GM11168 (cell line): ENCODE results near the gene RERG.
"Not testable (repeated sequence)": the region's sequence is repeated elsewhere in the genome, so short reads cannot be mapped to it uniquely, and the experiment has no call there.

Experiments
- in situ Hi-C: fragments of 300-500 bp; cut with MboI; formaldehyde crosslinking; loops from one replicate; pipeline ENCODE4 v1.12.0; 2022; ENCODE audit warnings: low sequenced_read_pairs; ENCODE audit not compliant: unreplicated experiment

Gene RERG, protein sequence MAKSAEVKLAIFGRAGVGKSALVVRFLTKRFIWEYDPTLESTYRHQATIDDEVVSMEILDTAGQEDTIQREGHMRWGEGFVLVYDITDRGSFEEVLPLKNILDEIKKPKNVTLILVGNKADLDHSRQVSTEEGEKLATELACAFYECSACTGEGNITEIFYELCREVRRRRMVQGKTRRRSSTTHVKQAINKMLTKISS

DNA sequence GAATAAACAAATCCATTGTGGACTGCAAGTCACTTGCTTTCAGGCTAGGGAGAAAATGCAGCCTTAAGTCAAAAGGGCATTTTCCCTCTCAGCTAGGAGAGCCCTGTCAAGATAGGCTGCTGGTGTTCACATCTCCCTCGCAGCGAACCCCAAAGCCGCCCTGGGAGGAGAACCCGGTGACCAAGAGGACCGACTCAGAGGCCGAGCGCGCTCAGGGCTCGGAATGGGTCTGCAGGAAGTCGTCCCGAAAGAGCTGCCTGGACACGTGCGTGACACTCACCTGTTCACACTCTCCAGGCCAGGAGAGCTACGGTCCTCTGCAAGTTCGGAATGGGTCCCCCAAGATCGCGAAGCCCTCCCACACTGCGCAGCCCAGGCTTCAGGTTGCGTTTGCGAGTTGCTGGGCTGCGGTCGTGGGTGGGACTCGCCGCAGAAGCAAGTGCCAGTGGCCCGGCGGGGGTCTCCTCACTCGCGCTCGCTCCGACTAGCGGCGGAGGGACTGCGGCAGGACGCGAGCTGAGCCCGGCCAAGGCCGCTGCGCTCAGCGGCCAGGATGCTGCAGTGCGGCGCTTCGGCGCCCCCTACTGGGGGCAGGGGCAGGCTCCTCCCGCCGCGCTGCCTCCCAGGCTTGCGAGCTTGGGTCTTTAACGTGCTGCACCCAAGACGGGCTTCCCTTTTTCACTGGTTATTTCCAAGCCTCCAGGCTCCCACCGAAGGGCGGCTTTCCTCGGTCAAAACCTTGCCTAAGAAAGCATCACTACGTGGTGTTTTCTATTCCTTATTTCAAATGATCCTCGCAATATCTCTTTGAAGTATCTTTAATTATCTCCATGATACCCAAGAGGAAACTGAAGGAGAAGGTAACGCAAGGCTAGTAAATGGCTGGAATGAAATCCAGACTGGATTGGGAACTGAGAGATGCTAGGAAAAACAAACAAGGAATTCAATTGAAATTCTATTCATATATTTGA lies at the start of gene RERG:
TSS of gene RERG (minus strand) at position 503 of the 971 bp plus-strand sequence. CDS start 3,928 bp downstream, outside the sequence.
- in situ Hi-C loops: loop anchor here (25.0 kb wide), 1 partner anchor 484 kb away; no protein-coding TSS in a partner anchor

DNA sequence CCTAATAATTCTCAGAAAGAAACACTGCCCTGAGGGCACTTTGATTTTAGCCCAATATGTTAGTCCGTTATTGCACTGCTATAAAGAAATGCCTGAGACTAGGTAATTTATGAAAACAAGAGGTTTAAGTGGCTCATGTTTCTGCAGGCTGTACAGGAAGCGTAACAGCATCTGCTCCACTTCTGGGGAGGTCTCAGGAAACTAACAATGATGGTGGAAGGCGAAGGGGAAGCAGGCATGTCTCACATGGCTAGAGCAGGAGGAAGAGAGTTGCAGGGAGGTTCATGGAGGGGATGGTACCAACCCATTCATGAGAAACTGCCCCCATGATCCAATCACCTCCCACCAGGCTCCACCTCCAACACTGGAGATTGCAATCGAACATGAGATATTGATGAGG lies 49.4 kb upstream of the RERG start:
- in situ Hi-C loops: loop anchor here (25.0 kb wide), 1 partner anchor 567 kb away; no protein-coding TSS in a partner anchor

DNA sequence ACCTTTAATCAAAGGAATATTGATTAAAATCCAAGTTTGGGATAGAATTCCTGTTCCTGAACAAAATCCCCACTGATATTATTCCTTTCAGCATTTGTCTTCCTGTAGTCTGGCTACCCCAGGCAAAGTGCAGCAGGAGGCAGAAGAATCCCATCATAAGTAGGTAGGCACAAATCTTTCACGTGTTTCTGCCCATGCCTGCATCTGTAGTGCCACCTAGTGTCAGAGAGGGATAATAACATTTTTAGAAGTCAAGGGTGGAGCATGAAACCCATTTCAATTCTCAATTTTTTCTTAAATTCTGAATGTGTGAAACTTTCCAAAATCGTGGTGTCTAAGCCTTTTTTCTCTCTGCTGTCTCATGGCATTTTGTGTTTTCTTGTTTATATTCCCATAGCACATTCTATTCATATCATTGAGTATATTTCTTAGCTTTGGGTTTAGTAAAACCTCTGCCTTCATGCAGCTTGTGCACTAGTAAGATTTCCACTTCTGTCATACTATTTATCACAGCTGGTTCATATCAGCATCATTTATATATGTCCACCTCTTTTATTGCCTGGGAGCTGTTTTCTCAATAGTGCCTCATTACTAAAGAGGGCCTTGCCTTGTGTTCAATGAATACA lies 47.8 kb upstream of the RERG start:
- in situ Hi-C loops: loop anchor here (25.0 kb wide), 1 partner anchor 568 kb away; no protein-coding TSS in a partner anchor

DNA sequence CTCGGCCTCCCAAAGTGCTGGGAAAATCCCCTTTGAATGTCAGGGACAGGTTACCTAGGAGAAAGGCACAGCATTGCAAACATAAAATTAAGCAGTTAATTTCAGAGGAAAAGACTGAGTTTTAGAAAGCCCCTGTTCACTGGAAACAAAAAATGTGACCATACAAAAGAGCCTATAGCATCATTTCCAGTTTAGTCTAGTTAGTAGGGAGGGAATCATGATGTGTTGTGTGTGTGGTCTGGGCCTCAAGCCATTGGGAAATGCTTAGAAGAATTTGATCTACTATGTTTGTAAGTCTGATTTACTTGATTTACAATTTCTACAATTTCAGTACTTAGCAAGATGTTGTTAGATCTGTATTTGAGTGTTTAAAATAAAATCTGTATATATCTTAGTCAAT lies 47.1 kb upstream of the RERG start:
- in situ Hi-C loops: loop anchor here (25.0 kb wide), 1 partner anchor 569 kb away; no protein-coding TSS in a partner anchor

DNA sequence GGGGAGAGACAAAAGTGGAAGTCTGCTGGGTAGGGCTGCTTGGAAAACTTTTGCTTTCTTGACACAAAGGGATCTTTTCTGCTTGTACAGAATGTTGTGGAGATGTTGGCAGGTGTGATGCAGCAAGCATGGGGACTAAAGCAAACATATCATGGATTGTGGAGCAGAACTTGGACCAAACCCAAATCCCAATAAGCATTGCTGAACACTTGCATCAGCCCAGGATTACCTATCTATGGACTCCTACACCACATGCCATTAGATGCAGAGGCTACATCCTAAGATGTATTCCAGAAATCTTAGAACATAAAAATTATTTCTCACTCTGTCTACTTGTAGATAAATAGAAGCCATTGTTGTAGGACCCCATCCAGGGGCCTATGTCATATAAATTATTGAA lies 44.7 kb upstream of the RERG start:
- in situ Hi-C loops: loop anchor here (25.0 kb wide), 1 partner anchor 571 kb away; no protein-coding TSS in a partner anchor

DNA sequence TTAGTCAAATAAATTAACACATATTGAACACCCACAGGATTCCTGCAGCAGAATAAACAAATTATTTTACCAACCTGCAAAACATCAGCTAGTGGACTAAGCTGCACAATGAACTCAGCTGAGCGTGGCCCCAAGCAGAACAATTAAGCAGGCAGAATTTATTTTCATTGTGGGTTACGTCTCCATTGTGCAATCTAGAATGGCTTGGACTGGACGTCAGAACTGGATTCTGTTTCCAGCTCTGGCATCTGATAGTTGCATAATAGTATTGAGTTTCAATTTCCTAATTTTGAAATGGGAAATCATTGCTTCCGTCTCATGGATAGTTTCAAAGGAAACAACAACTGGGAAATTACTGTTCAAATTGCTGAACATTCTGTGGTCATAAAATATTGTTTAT lies 35.5 kb upstream of the RERG start:
- in situ Hi-C loops: loop anchor here (25.0 kb wide), 1 partner anchor 581 kb away; no protein-coding TSS in a partner anchor

DNA sequence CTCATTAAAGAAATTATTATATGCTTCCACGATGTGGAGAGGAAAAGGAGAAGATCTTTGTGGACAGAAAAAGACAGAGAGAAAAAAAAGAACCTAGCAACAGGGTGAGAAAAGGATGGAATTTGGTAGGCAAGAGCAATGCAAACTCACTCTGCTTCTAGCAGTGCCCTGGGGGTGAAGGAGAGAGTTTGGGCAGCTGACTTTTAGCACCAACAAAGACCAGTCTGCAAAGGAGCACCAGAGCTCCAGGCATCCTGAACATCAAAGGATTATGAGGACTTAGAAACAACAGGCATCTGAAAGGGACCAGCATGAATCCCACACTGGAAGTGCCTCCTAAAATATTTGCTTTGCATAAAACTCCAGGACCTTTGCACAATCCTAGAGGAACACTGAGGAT lies 32.8 kb upstream of the RERG start:
- in situ Hi-C loops: loop anchor here (25.0 kb wide), 1 partner anchor 583 kb away; no protein-coding TSS in a partner anchor

DNA sequence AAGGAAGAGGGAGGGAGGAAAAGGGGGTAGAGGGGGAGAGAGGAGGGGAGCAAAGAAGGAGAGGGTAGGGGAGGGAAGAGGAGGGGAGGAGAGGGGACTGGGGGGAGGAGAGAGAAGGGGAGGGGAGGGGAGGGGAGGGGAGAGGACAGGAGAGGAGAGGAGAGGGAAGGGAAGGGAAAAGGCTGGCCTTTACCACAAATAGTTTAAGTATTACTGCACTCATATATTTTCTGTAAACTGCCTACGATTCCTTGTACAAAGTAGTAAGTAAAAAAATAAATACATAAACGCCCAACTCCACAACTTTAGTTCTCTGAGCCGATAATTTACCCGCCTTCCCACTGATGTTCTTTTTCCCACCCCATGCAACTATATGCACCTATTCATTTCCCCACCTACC lies 23.7 kb upstream of the RERG start:
- in situ Hi-C loops: no loop called here

DNA sequence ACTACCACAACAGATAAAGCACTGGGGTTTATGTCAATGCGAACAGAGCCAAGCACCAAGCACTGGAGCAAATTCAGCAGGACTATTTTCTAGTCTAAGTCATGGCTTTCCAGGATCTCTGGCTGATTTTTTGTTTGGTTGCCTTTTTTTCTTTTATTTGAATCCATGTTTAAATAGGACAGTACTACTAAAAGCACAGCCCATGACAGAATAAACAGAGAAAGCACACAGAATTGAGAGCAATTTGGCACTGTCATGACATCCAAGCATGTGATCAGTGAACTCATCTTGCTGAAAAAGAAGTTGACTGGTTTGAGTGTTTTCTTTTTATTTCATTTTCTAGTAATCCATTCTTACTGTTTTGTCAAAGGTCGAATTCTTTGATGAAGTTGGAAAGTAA lies 23.1 kb upstream of the RERG start:
- in situ Hi-C loops: no loop called here

DNA sequence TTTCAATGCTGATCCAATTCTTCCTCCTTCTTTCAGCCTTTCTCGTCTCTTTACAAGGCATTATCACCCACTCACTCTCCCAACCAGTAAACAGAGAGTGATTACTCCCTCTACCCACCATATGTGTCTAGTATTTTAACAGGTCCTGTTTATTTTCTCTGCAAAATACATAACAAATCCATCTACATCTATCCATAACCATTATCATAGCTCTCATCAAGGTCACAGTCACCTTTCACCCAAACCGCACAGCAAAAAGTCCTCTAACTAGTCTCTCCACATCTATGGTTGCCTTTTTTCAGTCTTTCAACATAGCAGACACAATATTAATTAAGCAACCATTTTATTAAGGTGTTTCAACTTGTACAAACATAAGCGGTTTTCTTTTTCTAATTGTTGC lies 21.9 kb upstream of the RERG start:
- in situ Hi-C loops: no loop called here

DNA sequence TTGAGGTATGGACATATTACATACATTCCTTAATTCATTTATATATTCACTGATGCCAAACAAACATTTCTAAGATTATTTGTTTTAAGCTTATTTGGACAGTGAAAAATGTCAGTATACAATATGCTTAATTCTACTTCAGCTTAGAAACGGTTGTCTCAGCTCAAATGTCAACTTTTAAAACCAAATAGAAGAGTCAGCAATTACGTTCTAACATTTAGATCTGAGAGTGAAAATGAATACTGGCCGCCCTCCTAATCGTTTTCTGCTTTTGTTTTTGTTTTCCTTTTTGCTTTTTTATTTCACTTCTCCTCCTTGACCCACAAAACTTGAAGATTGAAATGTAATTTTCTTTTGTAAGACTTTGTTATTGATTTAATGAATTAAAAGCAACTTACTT lies 19.7 kb upstream of the RERG start:
- in situ Hi-C loops: no loop called here

DNA sequence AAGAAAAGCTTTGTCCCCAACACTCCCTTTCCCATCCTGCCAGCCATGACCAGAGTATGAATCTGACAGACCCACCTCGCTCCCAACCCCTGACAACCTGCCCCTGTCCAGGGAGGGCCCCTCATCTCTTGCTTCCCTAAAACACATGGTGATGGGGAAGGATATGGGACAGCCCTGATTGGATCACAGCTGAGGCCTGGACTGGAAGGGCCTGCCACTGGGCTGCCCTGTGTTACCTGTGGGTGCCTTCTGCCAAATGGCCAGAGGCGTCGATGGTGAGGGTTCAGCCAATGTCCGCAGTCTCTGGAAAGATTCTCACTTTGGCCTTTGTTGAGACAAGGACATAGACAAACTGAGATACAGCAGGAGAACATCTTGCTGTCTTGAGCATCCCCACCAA lies 13.3 kb upstream of the RERG start:
- in situ Hi-C loops: no loop called here

DNA sequence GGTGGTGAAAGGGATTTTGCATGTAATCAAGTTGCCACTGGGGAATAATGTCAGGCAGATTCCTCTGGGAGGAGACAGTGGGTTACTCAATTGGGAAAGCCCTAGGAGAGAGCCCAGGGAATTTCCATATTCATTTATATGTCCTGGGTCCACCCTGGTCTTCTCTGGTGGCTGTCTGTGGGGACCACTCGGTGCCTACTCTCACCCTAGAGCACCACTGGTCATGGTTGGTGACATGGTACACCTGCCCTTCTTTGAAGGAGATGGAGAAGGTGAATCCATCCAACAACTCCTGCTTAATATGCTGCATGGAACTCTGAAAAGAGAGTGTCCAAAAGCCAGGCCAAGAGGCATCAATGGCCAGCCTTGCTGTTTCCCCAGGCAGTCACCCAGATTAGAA lies 12.8 kb upstream of the RERG start:
- in situ Hi-C loops: no loop called here

DNA sequence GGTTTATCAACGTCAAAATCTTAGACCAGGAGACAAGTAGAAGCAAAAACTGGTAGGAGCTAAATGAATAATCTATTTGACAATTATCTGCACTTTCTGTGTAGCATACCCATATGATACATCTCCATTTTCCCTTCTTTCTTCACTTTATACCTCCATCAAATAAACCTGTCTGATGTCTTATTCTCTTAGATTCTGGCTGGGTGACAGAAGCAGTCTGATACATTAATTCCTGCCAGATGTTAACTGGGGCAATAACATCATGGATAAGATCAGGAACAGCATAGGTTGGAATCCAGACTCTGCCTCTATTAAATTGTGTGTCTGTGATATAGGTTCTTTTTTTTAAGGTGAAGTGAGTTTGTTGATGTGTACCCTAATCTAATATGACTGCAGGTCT lies 11.7 kb upstream of the RERG start:
- in situ Hi-C loops: no loop called here

DNA sequence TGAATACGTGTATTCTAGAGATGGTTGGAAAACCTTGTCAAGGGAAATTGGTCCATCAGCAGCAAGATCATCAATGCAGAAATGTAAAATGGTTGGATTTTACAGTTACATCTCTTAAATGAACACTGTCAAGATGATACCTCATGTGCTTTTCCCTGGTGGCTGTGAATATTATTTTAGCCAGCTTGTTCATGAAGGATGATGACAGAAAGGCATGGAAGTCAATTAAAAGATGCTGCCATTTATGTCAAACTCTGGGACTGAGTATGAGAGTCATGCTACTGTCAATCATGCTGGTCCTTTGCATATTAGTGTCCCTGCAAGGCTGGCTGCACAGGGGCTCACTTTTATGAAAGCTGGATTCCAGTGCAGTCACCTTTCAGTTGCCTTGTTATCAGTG lies 10.3 kb upstream of the RERG start:
- in situ Hi-C loops: no loop called here

DNA sequence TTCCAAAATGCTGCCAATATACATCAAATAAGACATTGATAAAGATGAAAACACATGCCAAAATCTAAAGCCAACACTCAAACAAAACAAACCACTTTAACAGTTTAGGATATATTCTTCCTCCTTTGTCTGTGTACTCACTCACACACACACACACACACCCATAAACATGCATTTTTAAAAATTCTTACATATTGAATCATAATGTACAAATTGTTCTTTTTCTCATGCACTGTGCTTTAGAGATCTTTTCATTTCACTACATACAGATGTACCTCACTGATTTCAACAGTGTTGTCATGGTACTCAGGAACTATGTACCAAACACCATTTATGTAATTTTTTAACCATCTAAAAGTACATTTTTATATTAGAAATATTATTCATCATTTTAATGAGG lies 9.5 kb upstream of the RERG start:
- in situ Hi-C loops: no loop called here

DNA sequence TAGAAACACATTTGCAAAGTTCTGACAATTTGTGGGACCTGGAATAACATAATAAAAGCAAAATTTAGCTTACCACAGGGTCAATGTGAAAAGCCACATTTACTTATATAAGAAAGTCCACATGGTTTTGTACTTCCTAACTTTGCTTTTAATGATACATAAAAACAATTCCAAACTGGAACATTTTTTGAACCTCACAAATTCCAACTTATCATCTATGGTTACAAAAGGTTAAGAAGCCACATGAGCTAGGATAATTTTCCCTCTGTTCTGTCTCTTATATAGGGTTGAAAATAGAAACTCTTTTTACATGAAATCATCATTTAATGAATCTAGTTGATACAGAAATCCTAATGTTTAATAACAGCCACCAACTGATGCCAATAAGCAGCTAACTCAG lies 8.9 kb upstream of the RERG start:
- in situ Hi-C loops: no loop called here

DNA sequence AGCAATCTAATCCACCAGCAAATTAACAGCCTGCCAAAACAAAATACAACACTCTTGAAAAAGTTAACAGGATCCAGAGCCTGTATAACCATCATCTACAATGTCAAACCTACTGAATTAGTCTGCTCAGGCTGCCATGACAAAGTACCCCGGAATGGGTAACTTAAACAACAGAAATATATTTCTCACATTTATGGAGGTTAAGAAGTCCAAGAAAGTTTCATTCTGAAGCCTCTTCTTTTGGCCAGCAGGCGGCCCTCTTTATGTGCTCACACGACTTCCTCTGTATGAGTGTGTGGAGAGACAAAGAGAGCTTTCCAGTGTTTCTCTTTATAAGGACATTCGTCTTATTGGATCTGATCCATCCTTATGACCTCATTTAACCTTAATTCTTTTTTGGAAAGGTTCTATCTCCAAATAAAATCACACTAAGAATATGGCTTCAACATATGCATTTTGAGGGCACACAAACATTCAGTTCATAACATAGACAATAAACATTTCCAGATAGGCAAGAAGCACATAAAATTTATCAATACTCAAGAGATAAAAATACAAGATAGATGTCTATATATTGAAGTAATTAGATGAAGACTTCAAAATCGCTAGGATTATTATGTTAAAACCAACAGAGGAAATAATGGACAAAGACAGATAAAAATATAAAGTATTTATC lies 5.9 kb upstream of the RERG start:
- in situ Hi-C loops: no loop called here

DNA sequence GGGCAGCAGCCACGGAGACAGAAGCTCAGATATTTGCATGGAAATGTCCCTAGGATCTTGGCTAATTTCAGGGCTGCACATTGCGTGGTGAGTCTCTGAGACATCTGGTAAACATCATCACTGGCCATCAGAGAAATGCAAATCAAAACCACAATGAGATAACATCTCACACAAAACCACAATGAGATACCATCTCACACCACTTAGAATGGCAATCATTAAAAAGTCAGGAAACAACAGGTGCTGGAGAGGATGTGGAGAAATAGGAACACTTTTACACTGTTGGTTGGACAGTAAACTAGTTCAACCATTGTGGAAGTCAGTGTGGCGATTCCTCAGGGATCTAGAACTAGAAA lies 4.6 kb upstream of the RERG start:
- in situ Hi-C loops: not testable (repeated sequence)

DNA sequence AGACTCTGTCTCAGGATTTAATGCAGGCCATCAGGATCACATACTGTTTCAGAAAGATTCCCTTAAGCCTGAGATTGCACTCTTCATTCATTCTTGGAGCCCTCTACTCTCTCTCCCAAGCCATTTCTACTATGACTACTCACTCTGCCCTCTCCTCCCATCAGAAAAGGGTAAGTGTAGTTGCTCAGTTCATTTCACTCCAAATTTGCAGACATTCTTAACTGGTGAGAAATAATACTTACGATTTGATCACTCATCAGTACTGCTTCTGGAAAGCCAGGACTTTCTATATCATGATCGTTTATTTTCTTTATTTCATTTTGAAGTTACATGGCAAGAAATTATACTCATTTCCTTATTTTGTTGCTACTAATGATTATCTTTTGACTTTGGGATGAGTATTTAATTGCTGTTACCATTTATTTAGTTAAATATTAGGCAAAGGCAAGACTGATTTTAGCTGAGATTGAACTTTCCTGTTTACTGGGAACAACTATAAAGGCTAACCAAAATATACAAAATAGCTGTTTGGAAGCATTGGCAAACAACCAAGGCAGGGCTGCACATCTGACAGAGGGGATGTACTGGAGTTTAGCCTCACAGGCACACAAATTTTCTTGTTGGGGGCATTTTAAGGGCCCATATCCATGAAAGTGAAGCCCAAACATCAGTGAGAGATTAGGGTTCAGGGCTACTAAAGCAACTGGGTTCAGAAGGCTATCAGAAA lies 4.1 kb upstream of the RERG start:
- in situ Hi-C loops: no loop called here
